Measurements from ENCODE around the gene CHD2.
"Not testable (repeated sequence)": the region's sequence is repeated elsewhere in the genome, so short reads cannot be mapped to it uniquely, and the experiment has no call there.

CHD2 gene

GRCh38 chr15:92899948-92900730 is at the start of gene CHD2:
Gene CHD2 (plus strand): TSS chr15:92900324. CDS start chr15:92901238, 914 bp downstream.
- Histone ChIP-seq H2AFZ (ENCODE audit: low read length, unreplicated experiment) (no peak within 1 kb of the TSS), H3K79me2 (ENCODE audit: control insufficient read depth, insufficient read depth, low read length, unreplicated experiment) (peaks cover 88% of the 10 kb centered on the region), H3K4me3 (ENCODE audit: low read depth, low read length) (peak within 1 kb of the TSS; percentile 92), H3K27ac (ENCODE audit: low read depth, low read length) (peak within 1 kb of the TSS; percentile 99), H3K27me3 (ENCODE audit: insufficient read depth, low read length) (no peaks in the 10 kb centered on the region), H3K4me1 (ENCODE audit: control insufficient read depth, insufficient read depth, low read length, unreplicated experiment) (peaks cover 5% of the 10 kb centered on the region), H3K36me3 (ENCODE audit: insufficient read depth, low read length) (peaks cover 53% of the 10 kb centered on the region)

- Histone ChIP-seq H3K79me2 (ENCODE audit: control insufficient read depth, insufficient read depth, low read length, unreplicated experiment) (no peaks in the 10 kb centered on the region), H2AFZ (ENCODE audit: low read length, unreplicated experiment) (no peak overlapping the region), H3K36me3 (ENCODE audit: insufficient read depth, low read length) (no peaks in the 10 kb centered on the region), H3K4me3 (ENCODE audit: low read depth, low read length) (no peak overlapping the region), H3K27me3 (ENCODE audit: insufficient read depth, low read length) (no peaks in the 10 kb centered on the region), H3K27ac (ENCODE audit: low read depth, low read length) (no peak overlapping the region), H3K4me1 (ENCODE audit: control insufficient read depth, insufficient read depth, low read length, unreplicated experiment) (no peaks in the 10 kb centered on the region)
Observed at GRCh38 chr15:92853222-92853621, 46.9 kb upstream of the CHD2 start.

GRCh38 chr15:92861742-92862141 is 38.4 kb upstream of the CHD2 start:
- no peak overlapping the region for H3K4me3 ChIP-seq (ENCODE audit: low read depth, low read length)
- H3K27ac ChIP-seq (ENCODE audit: low read depth, low read length) = no peak overlapping the region
- H2AFZ ChIP-seq (ENCODE audit: low read length, unreplicated experiment) = no peak overlapping the region
- H3K4me1 ChIP-seq (ENCODE audit: control insufficient read depth, insufficient read depth, low read length, unreplicated experiment) = no peaks in the 10 kb centered on the region
- H3K36me3 ChIP-seq (ENCODE audit: insufficient read depth, low read length) = no peaks in the 10 kb centered on the region
- no peaks in the 10 kb centered on the region for H3K79me2 ChIP-seq (ENCODE audit: control insufficient read depth, insufficient read depth, low read length, unreplicated experiment)
- no peaks in the 10 kb centered on the region for H3K27me3 ChIP-seq (ENCODE audit: insufficient read depth, low read length)

- Histone ChIP-seq H3K27me3 (ENCODE audit: insufficient read depth, low read length) (no peaks in the 10 kb centered on the region), H3K79me2 (ENCODE audit: control insufficient read depth, insufficient read depth, low read length, unreplicated experiment) (no peaks in the 10 kb centered on the region), H3K36me3 (ENCODE audit: insufficient read depth, low read length) (no peaks in the 10 kb centered on the region), H2AFZ (ENCODE audit: low read length, unreplicated experiment) (no peak overlapping the region), H3K4me1 (ENCODE audit: control insufficient read depth, insufficient read depth, low read length, unreplicated experiment) (peaks cover 5% of the 10 kb centered on the region), H3K4me3 (ENCODE audit: low read depth, low read length) (no peak overlapping the region), H3K27ac (ENCODE audit: low read depth, low read length) (no peak overlapping the region)
Observed at GRCh38 chr15:92864127-92864814, 35.9 kb upstream of the CHD2 start.

GRCh38 chr15:92869263-92869940 is 30.7 kb upstream of the CHD2 start:
- Histone ChIP-seq H2AFZ (ENCODE audit: low read length, unreplicated experiment) (peak overlapping the region; percentile 40), H3K27ac (ENCODE audit: low read depth, low read length) (no peak overlapping the region), H3K36me3 (ENCODE audit: insufficient read depth, low read length) (no peaks in the 10 kb centered on the region), H3K4me3 (ENCODE audit: low read depth, low read length) (no peak overlapping the region), H3K79me2 (ENCODE audit: control insufficient read depth, insufficient read depth, low read length, unreplicated experiment) (no peaks in the 10 kb centered on the region), H3K4me1 (ENCODE audit: control insufficient read depth, insufficient read depth, low read length, unreplicated experiment) (peaks cover 14% of the 10 kb centered on the region), H3K27me3 (ENCODE audit: insufficient read depth, low read length) (no peaks in the 10 kb centered on the region)

- Histone ChIP-seq H3K4me3 (ENCODE audit: low read depth, low read length) (no peak overlapping the region), H2AFZ (ENCODE audit: low read length, unreplicated experiment) (peak overlapping the region; percentile 40), H3K79me2 (ENCODE audit: control insufficient read depth, insufficient read depth, low read length, unreplicated experiment) (no peaks in the 10 kb centered on the region), H3K36me3 (ENCODE audit: insufficient read depth, low read length) (no peaks in the 10 kb centered on the region), H3K27ac (ENCODE audit: low read depth, low read length) (no peak overlapping the region), H3K27me3 (ENCODE audit: insufficient read depth, low read length) (no peaks in the 10 kb centered on the region), H3K4me1 (ENCODE audit: control insufficient read depth, insufficient read depth, low read length, unreplicated experiment) (peaks cover 14% of the 10 kb centered on the region)
Observed at GRCh38 chr15:92870010-92870591, 30.0 kb upstream of the CHD2 start.

- not testable (repeated sequence) for H3K79me2 ChIP-seq (ENCODE audit: control insufficient read depth, insufficient read depth, low read length, unreplicated experiment); H3K36me3 ChIP-seq (ENCODE audit: insufficient read depth, low read length); H2AFZ ChIP-seq (ENCODE audit: low read length, unreplicated experiment); H3K27me3 ChIP-seq (ENCODE audit: insufficient read depth, low read length); H3K4me3 ChIP-seq (ENCODE audit: low read depth, low read length); H3K27ac ChIP-seq (ENCODE audit: low read depth, low read length)
- peaks cover 14% of the 10 kb centered on the region for H3K4me1 ChIP-seq (ENCODE audit: control insufficient read depth, insufficient read depth, low read length, unreplicated experiment)
Observed at GRCh38 chr15:92872967-92873366, 27.2 kb upstream of the CHD2 start.

GRCh38 chr15:92877000-92877399 is 23.1 kb upstream of the CHD2 start:
- Histone ChIP-seq H3K4me1 (ENCODE audit: control insufficient read depth, insufficient read depth, low read length, unreplicated experiment) (peaks cover 12% of the 10 kb centered on the region), H2AFZ (ENCODE audit: low read length, unreplicated experiment) (no peak overlapping the region), H3K79me2 (ENCODE audit: control insufficient read depth, insufficient read depth, low read length, unreplicated experiment) (no peaks in the 10 kb centered on the region), H3K4me3 (ENCODE audit: low read depth, low read length) (no peak overlapping the region), H3K36me3 (ENCODE audit: insufficient read depth, low read length) (no peaks in the 10 kb centered on the region), H3K27ac (ENCODE audit: low read depth, low read length) (no peak overlapping the region), H3K27me3 (ENCODE audit: insufficient read depth, low read length) (no peaks in the 10 kb centered on the region)

- Histone ChIP-seq H3K27ac (ENCODE audit: low read depth, low read length) (no peak overlapping the region), H3K4me3 (ENCODE audit: low read depth, low read length) (no peak overlapping the region), H3K36me3 (ENCODE audit: insufficient read depth, low read length) (no peaks in the 10 kb centered on the region), H2AFZ (ENCODE audit: low read length, unreplicated experiment) (no peak overlapping the region), H3K4me1 (ENCODE audit: control insufficient read depth, insufficient read depth, low read length, unreplicated experiment) (peaks cover 13% of the 10 kb centered on the region), H3K27me3 (ENCODE audit: insufficient read depth, low read length) (no peaks in the 10 kb centered on the region), H3K79me2 (ENCODE audit: control insufficient read depth, insufficient read depth, low read length, unreplicated experiment) (no peaks in the 10 kb centered on the region)
Observed at GRCh38 chr15:92877416-92877815, 22.7 kb upstream of the CHD2 start.

GRCh38 chr15:92878593-92879053 is 21.5 kb upstream of the CHD2 start:
- H3K79me2 ChIP-seq (ENCODE audit: control insufficient read depth, insufficient read depth, low read length, unreplicated experiment) = peaks cover 11% of the 10 kb centered on the region
- H3K27ac ChIP-seq (ENCODE audit: low read depth, low read length) = no peak overlapping the region
- no peaks in the 10 kb centered on the region for H3K36me3 ChIP-seq (ENCODE audit: insufficient read depth, low read length)
- peaks cover 13% of the 10 kb centered on the region for H3K4me1 ChIP-seq (ENCODE audit: control insufficient read depth, insufficient read depth, low read length, unreplicated experiment)
- no peak overlapping the region for H3K4me3 ChIP-seq (ENCODE audit: low read depth, low read length)
- no peak overlapping the region for H2AFZ ChIP-seq (ENCODE audit: low read length, unreplicated experiment)
- H3K27me3 ChIP-seq (ENCODE audit: insufficient read depth, low read length) = no peaks in the 10 kb centered on the region
